GM23248 (cell line): ENCODE measurements around the gene ERAS. TPM values are rescaled to one million over a fixed set of nuclear protein-coding genes. Genes with fewer than 3 reads are reported as not detected.
"Not testable (repeated sequence)": the region's sequence is repeated elsewhere in the genome, so short reads cannot be mapped to it uniquely, and the experiment has no call there.

Experiments used
- DNase-seq: peaks from one replicate; pipeline ENCODE4 v3.0.0-alpha.2; 2015
- H2AFZ ChIP-seq: fragments of 200-600 bp; sonication (generic); 2 replicates; pipeline ENCODE4 v1.6.1; 2016; ENCODE audit warnings: antibody characterized with exemption
- H3F3A ChIP-seq: fragments of 200-600 bp; sonication (generic); 2 replicates; pipeline ENCODE4 v1.6.1; 2016; ENCODE audit warnings: mild to moderate bottlenecking, antibody characterized with exemption, mixed run types; ENCODE audit not compliant: insufficient read depth
- H3K27ac ChIP-seq: fragments of 200-600 bp; sonication (generic); 2 replicates; pipeline ENCODE4 v1.5.1; 2016; ENCODE audit warnings: mild to moderate bottlenecking
- H3K27me3 ChIP-seq: fragments of 200-600 bp; sonication (generic); replicated peaks from 2 replicates; pipeline ENCODE4 v1.6.1; 2016; ENCODE audit warnings: mild to moderate bottlenecking; ENCODE audit not compliant: insufficient read depth
- H3K36me3 ChIP-seq: fragments of 200-600 bp; sonication (generic); 2 replicates; pipeline ENCODE4 v1.6.1; 2016; ENCODE audit warnings: low read depth, mild to moderate bottlenecking
- H3K4me1 ChIP-seq: fragments of 200-600 bp; sonication (generic); 2 replicates; pipeline ENCODE4 v1.6.1; 2016; ENCODE audit warnings: mild to moderate bottlenecking; ENCODE audit not compliant: insufficient read depth
- H3K4me2 ChIP-seq: fragments of 200-600 bp; sonication (generic); one replicate; pipeline ENCODE4 v1.6.1; 2016; ENCODE audit warnings: mild to moderate bottlenecking; ENCODE audit not compliant: unreplicated experiment
- H3K4me3 ChIP-seq: fragments of 200-600 bp; sonication (generic); 2 replicates; pipeline ENCODE4 v1.5.1; 2016; ENCODE audit warnings: mild to moderate bottlenecking
- H3K79me2 ChIP-seq: fragments of 200-600 bp; sonication (generic); 2 replicates; pipeline ENCODE4 v1.6.1; 2016; ENCODE audit warnings: mild to moderate bottlenecking; ENCODE audit not compliant: insufficient read depth
- H3K9ac ChIP-seq: fragments of 200-600 bp; sonication (generic); 2 replicates; pipeline ENCODE4 v1.6.1; 2016; ENCODE audit warnings: mild to moderate bottlenecking
- H3K9me2 ChIP-seq: fragments of 200-600 bp; sonication (generic); 2 replicates; pipeline ENCODE4 v1.6.1; 2016; ENCODE audit warnings: mixed run types, mild to moderate bottlenecking, moderate library complexity; ENCODE audit not compliant: insufficient read depth
- H3K9me3 ChIP-seq: fragments of 200-600 bp; sonication (generic); one replicate; pipeline ENCODE4 v1.6.1; 2017; ENCODE audit warnings: low read depth
- H4K20me1 ChIP-seq: fragments of 200-600 bp; sonication (generic); 2 replicates; pipeline ENCODE4 v1.6.0; 2016; ENCODE audit not compliant: insufficient read depth
- EZH2 ChIP-seq: fragments of 200-600 bp; sonication (generic); IDR thresholded peaks from 2 replicates; pipeline ENCODE4 v1.6.1; 2018; ENCODE audit warnings: antibody characterized with exemption, mild to moderate bottlenecking; ENCODE audit not compliant: insufficient read depth, poor library complexity, severe bottlenecking
- EZH2phosphoT487 ChIP-seq: fragments of 200-600 bp; sonication (generic); IDR thresholded peaks from 2 replicates; pipeline ENCODE4 v1.6.1; 2018; ENCODE audit warnings: antibody characterized with exemption, moderate library complexity, mild to moderate bottlenecking, low read depth; ENCODE audit not compliant: insufficient read depth
- WGBS, 2 experiments: methylation state at CpG; one replicate each; pipeline ENCODE4 v1.1.6; 2015 to 2017; ENCODE audit warnings: low lambda C conversion rate in 2 of 2, low coverage in 1 of 2; ENCODE audit errors: missing lambda C conversion rate in 2 of 2; 5-methylcytosine and 5-hydroxymethylcytosine counted together
- in situ Hi-C: fragments of 300-500 bp; cut with MboI; formaldehyde crosslinking; loops from 2 replicates; pipeline ENCODE4 v1.15.0; 2020
- polyA plus RNA-seq: library from polyadenylated mRNA; unstranded; fragments of >200 nt; fragmentation: Nextera tagmentation; extraction: Ambion mirVana; gene quantifications from 2 replicates; pipeline ENCODE4 v1.2.1, GENCODE V29; 2016
- total RNA-seq: library from RNA; depleted of rRNA; stranded (reverse); fragments of >200 nt; shearing (Covaris generic); gene quantifications from 2 replicates; pipeline ENCODE4 v1.2.3, GENCODE V29; 2014

The ERAS gene
- total and polyA plus RNA-seq, 2 experiments from 2014 or later, result not detected

- H3K4me3 ChIP-seq, result no peak overlapping the region
- H3K79me2 ChIP-seq, result no peaks in the 10 kb centered on the region
- H3K9me3 ChIP-seq, result no peaks in the 10 kb centered on the region
- H3K4me2 ChIP-seq, result no peak overlapping the region
- no peaks in the 10 kb centered on the region for H3K27me3 ChIP-seq
- H3F3A ChIP-seq, result no peaks in the 10 kb centered on the region
- no peak overlapping the region for H2AFZ ChIP-seq
- H3K4me1 ChIP-seq, result no peaks in the 10 kb centered on the region
- no peaks in the 10 kb centered on the region for H3K9me2 ChIP-seq
- H4K20me1 ChIP-seq, result no peaks in the 10 kb centered on the region
- DNase-seq, result no peak
- H3K27ac ChIP-seq, result no peak overlapping the region
- H3K9ac ChIP-seq, result no peak overlapping the region
- H3K36me3 ChIP-seq, result no peaks in the 10 kb centered on the region
- 67 to 75% methylated on average over 8 to 10 of the region's 10 CpGs for WGBS, 2 experiments
- TF ChIP-seq EZH2, result no peak
- TF ChIP-seq EZH2phosphoT487, result no peak
- in situ Hi-C loops, result no loop called here
Observed at GRCh38 chrX:48839686-48840085, 13.4 kb downstream of the ERAS start.

- Histone ChIP-seq H4K20me1 (no peaks in the 10 kb centered on the region), H3K9ac (no peak overlapping the region), H2AFZ (no peak overlapping the region), H3K79me2 (no peaks in the 10 kb centered on the region), H3K9me2 (no peaks in the 10 kb centered on the region), H3K4me2 (no peak overlapping the region), H3K27me3 (no peaks in the 10 kb centered on the region), H3K4me1 (no peaks in the 10 kb centered on the region), H3K9me3 (no peaks in the 10 kb centered on the region), H3K27ac (no peak overlapping the region), H3F3A (no peaks in the 10 kb centered on the region), H3K36me3 (no peaks in the 10 kb centered on the region), H3K4me3 (no peak overlapping the region)
- DNase-seq, result no peak
- in situ Hi-C loops, result no loop called here
- TF ChIP-seq EZH2 (no peak), EZH2phosphoT487 (no peak)
- 6 to 7% methylated on average over 1 of the region's 1 CpG for WGBS, 2 experiments
Observed at GRCh38 chrX:48848847-48849246, 22.5 kb downstream of the ERAS start.

GRCh38 chrX:48852857-48853256 is 26.5 kb downstream of the ERAS start:
- H3K27ac ChIP-seq, result no peak overlapping the region
- H3K79me2 ChIP-seq, result no peaks in the 10 kb centered on the region
- H3K9me2 ChIP-seq, result no peaks in the 10 kb centered on the region
- H3K27me3 ChIP-seq, result no peaks in the 10 kb centered on the region
- in situ Hi-C loops, result no loop called here
- no peaks in the 10 kb centered on the region for H3K4me1 ChIP-seq
- H3K4me2 ChIP-seq, result no peak overlapping the region
- WGBS, 2 experiments, result 36 to 43% methylated on average over 5 to 6 of the region's 7 CpGs
- H3K4me3 ChIP-seq, result no peak overlapping the region
- H3K9ac ChIP-seq, result no peak overlapping the region
- H2AFZ ChIP-seq, result no peak overlapping the region
- H3K9me3 ChIP-seq, result no peaks in the 10 kb centered on the region
- no peaks in the 10 kb centered on the region for H4K20me1 ChIP-seq
- H3K36me3 ChIP-seq, result no peaks in the 10 kb centered on the region
- DNase-seq, result no peak
- no peak for TF ChIP-seq EZH2
- no peaks in the 10 kb centered on the region for H3F3A ChIP-seq

GRCh38 chrX:48853494-48853893 is 27.2 kb downstream of the ERAS start:
- H3K9me2 ChIP-seq, DNase-seq, H3K4me1 ChIP-seq, H2AFZ ChIP-seq, in situ Hi-C loops, H3K79me2 ChIP-seq, H3K9me3 ChIP-seq, H3K4me3 ChIP-seq, H3K27me3 ChIP-seq, H3K36me3 ChIP-seq, H3F3A ChIP-seq, H3K4me2 ChIP-seq, H4K20me1 ChIP-seq, H3K9ac ChIP-seq, H3K27ac ChIP-seq: not testable (repeated sequence)

- H3K4me2 ChIP-seq, H2AFZ ChIP-seq, H3K27me3 ChIP-seq, H3K9me3 ChIP-seq, H4K20me1 ChIP-seq, H3F3A ChIP-seq, H3K79me2 ChIP-seq, H3K9ac ChIP-seq, in situ Hi-C loops, H3K4me3 ChIP-seq, H3K27ac ChIP-seq, H3K36me3 ChIP-seq, H3K9me2 ChIP-seq, H3K4me1 ChIP-seq, DNase-seq: not testable (repeated sequence)
- 79 to 81% methylated on average over 12 of the region's 12 CpGs for WGBS, 2 experiments
Observed at GRCh38 chrX:48854121-48854804, 27.9 kb downstream of the ERAS start.
